GM12878 (cell line): Measurements from ENCODE around the gene CLASRP. TPM values are rescaled to one million over a fixed set of nuclear protein-coding genes. Genes with fewer than 3 reads are reported as not detected.

Experiments used
- ASH2L ChIP-seq: fragments of 300-600, 200-600 bp; sonication (generic); IDR thresholded peaks from 2 replicates; pipeline ENCODE4 v1.6.1; 2017; ENCODE audit warnings: low read depth, mild to moderate bottlenecking, borderline replicate concordance
- CBX3 ChIP-seq: fragments of 200-600 bp; sonication (generic); IDR thresholded peaks from 2 replicates; pipeline ENCODE4 v1.6.1; 2016; ENCODE audit warnings: low read depth, borderline replicate concordance
- CREB1 ChIP-seq: IDR thresholded peaks from 2 replicates; pipeline ENCODE4 v1.6.1; 2012; ENCODE audit warnings: low read depth, mild to moderate bottlenecking, inconsistent platforms
- FOXK2 ChIP-seq: fragments of 450-650 bp; IDR thresholded peaks from 2 replicates; pipeline ENCODE4 v1.6.1; 2017; ENCODE audit warnings: mild to moderate bottlenecking, moderate library complexity
- FOXM1 ChIP-seq: IDR thresholded peaks from 2 replicates; pipeline ENCODE4 v1.6.1; 2012; ENCODE audit warnings: low read depth, mild to moderate bottlenecking, inconsistent platforms, low read length, moderate library complexity
- JUNB ChIP-seq: IDR thresholded peaks from 2 replicates; pipeline ENCODE4 v1.6.1; 2016; ENCODE audit warnings: antibody characterized with exemption, mild to moderate bottlenecking
- LARP7 ChIP-seq: fragments of 450-650 bp; IDR thresholded peaks from 2 replicates; pipeline ENCODE4 v1.6.1; 2017; ENCODE audit warnings: mild to moderate bottlenecking
- MYC ChIP-seq: IDR thresholded peaks from 2 replicates; pipeline ENCODE4 v1.6.1; 2011; ENCODE audit warnings: mild to moderate bottlenecking, low read length, moderate library complexity, inconsistent platforms; ENCODE audit not compliant: insufficient read depth, insufficient replicate concordance, insufficient read length, severe bottlenecking
- NFYA ChIP-seq: IDR thresholded peaks from 2 replicates; pipeline ENCODE4 v1.6.1; 2011; ENCODE audit warnings: low read depth, mild to moderate bottlenecking, low read length, improper control_type of control experiment, borderline replicate concordance
- NR2C1 ChIP-seq: fragments of 450-650 bp; IDR thresholded peaks from 2 replicates; pipeline ENCODE4 v1.6.1; 2017; ENCODE audit warnings: antibody characterized with exemption, mild to moderate bottlenecking, moderate library complexity
- PAX8 ChIP-seq: fragments of 450-650 bp; IDR thresholded peaks from 2 replicates; pipeline ENCODE4 v1.6.1; 2017; ENCODE audit warnings: mild to moderate bottlenecking, moderate library complexity
- PML ChIP-seq: IDR thresholded peaks from 2 replicates; pipeline ENCODE4 v1.6.1; 2012; ENCODE audit warnings: low read length, inconsistent platforms
- POLR2AphosphoS5 ChIP-seq: IDR thresholded peaks from 2 replicates; pipeline ENCODE4 v1.6.1; 2011; ENCODE audit warnings: mild to moderate bottlenecking, low read length, inconsistent platforms
- RAD21 ChIP-seq: IDR thresholded peaks from 2 replicates; pipeline ENCODE4 v1.6.1; 2011; ENCODE audit warnings: mild to moderate bottlenecking, low read depth, low read length, moderate library complexity; ENCODE audit not compliant: insufficient read depth
- SP1 ChIP-seq: IDR thresholded peaks from one replicate; pipeline ENCODE4 v1.6.1; 2011; ENCODE audit warnings: low read depth, low read length
- SREBF2 ChIP-seq: IDR thresholded peaks from 2 replicates; pipeline ENCODE4 v1.6.1; 2012; ENCODE audit warnings: mild to moderate bottlenecking, low read length
- ZNF217 ChIP-seq: fragments of 450-650 bp; IDR thresholded peaks from 2 replicates; pipeline ENCODE4 v1.6.1; 2017; ENCODE audit warnings: antibody characterized with exemption, mild to moderate bottlenecking
- ZNF24 ChIP-seq: fragments of 450-650 bp; IDR thresholded peaks from 2 replicates; pipeline ENCODE4 v1.6.1; 2017; ENCODE audit warnings: antibody characterized with exemption, mild to moderate bottlenecking
- ZSCAN29 ChIP-seq: fragments of 450-650 bp; IDR thresholded peaks from 2 replicates; pipeline ENCODE4 v1.6.1; 2017; ENCODE audit warnings: mild to moderate bottlenecking, moderate library complexity
- polyA plus RNA-seq, 11 experiments: library from polyadenylated mRNA; depleted of rRNA in 4 of 11; unstranded in 6 of 11; stranded (reverse) in 5 of 11; fragments of >200 nt; fragmentation: Nextera tagmentation in 4 of 11; fragmentation: Illumina TruSeq in 1 of 11; extraction: Ambion mirVana in 4 of 11; extraction: Trizol in 1 of 11; gene quantifications; 1 replicate in 1 of 11; 2 replicates in 10 of 11; pipeline versions ENCODE4 v1.2.1 to v1.2.3, GENCODE V29; 2011 to 2016; ENCODE audit warnings: inconsistent platforms in 2 of 11, missing spikeins in 2 of 11, low read depth in 1 of 11
- total RNA-seq, 4 experiments: library from RNA; depleted of rRNA in 3 of 4; stranded (reverse); fragments of >200 nt in 3 of 4; fragmentation: Illumina TruSeq in 1 of 4; extraction: Trizol in 1 of 4; gene quantifications; 2 replicates each; pipeline versions ENCODE4 v1.2.1 to v1.2.3, GENCODE V29; 2013 to 2021
- TF ChIP-seq, protein P1 (sequence below): fragments of 450-650 bp; IDR thresholded peaks from 2 replicates; pipeline ENCODE4 v1.6.1; 2016; ENCODE audit warnings: mild to moderate bottlenecking, moderate library complexity, borderline replicate concordance
- TF ChIP-seq, protein P2 (sequence below): fragments of 450-650 bp; IDR thresholded peaks from 2 replicates; pipeline ENCODE4 v1.6.1; 2016; ENCODE audit warnings: mild to moderate bottlenecking
- TF ChIP-seq, protein P3 (sequence below): fragments of 450-650 bp; formaldehyde crosslinking; IDR thresholded peaks from 2 replicates; pipeline ENCODE4 v1.4.0; 2022; ENCODE audit warnings: mild to moderate bottlenecking, moderate library complexity

CLASRP gene
- total and polyA plus RNA-seq, 10 of the 15 experiments (the other 5 are each of a cell fraction or from before 2014, with no cell fraction given) = 0.68 to 75.8 (median 30.2) TPM

DNA sequence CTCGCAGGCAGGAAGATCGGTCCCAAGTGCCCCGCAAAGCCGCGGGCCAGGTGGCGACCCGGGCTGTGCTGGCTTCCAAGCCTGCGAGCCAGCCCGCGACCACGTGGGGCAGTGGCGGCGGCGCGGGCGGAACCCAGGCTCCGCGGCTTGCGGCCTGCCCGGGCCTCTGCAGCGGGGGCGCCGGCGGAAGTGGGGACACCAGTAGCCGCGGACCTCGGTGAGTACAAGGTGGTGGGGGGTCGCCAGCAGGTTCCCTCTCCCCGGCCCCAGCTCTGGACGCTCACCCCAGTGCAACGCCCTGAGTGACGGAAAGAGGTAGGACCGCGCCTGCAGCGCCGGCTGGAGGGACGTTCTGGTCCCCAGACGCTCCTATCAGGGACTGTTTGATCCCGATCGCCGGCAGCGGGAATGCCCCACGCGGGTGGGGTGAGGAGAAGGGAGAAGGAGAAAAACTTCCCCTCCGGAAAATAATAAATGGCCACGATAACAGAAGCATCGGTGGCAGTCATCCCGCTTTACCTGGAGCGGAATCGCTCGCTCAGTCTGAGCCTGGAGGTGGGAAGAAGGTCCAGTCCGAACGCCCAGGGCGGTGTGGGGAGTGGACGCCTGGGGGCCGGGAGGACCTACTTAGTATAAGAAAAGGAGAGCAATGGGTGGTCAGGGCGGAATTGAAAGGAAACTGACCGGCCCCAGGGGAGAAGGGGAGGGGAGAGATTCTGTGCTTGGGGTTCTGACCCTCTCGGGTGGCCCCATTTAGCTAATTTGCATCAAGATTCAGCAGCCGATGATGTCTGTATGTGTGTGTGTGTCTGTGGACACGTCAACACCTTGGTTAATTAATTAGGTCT lies 40.4 kb downstream of the CLASRP start, which contains the start of gene GEMIN7 (continued):
- TF ChIP-seq NFYA (no peak), JUNB (no peak), RAD21 (no peak), SP1 (peak; percentile 52), ZSCAN29 (peak; percentile 82), FOXK2 (no peak), PAX8 (no peak), LARP7 (peak; percentile 99), FOXM1 (no peak), ZNF24 (peak; percentile 76), ASH2L (peak; percentile 80; the same call in 1 of the 2 replicates), MYC (peak; percentile 99), CBX3 (no peak), NR2C1 (peak; percentile 78), PML (peak; percentile 94), POLR2AphosphoS5 (peak; percentile 46), SREBF2 (peak; percentile 45), ZNF217 (peak; percentile 77; the same call in 1 of the 2 replicates), CREB1 (peak; percentile 66)
- TF ChIP-seq, protein P1, sequence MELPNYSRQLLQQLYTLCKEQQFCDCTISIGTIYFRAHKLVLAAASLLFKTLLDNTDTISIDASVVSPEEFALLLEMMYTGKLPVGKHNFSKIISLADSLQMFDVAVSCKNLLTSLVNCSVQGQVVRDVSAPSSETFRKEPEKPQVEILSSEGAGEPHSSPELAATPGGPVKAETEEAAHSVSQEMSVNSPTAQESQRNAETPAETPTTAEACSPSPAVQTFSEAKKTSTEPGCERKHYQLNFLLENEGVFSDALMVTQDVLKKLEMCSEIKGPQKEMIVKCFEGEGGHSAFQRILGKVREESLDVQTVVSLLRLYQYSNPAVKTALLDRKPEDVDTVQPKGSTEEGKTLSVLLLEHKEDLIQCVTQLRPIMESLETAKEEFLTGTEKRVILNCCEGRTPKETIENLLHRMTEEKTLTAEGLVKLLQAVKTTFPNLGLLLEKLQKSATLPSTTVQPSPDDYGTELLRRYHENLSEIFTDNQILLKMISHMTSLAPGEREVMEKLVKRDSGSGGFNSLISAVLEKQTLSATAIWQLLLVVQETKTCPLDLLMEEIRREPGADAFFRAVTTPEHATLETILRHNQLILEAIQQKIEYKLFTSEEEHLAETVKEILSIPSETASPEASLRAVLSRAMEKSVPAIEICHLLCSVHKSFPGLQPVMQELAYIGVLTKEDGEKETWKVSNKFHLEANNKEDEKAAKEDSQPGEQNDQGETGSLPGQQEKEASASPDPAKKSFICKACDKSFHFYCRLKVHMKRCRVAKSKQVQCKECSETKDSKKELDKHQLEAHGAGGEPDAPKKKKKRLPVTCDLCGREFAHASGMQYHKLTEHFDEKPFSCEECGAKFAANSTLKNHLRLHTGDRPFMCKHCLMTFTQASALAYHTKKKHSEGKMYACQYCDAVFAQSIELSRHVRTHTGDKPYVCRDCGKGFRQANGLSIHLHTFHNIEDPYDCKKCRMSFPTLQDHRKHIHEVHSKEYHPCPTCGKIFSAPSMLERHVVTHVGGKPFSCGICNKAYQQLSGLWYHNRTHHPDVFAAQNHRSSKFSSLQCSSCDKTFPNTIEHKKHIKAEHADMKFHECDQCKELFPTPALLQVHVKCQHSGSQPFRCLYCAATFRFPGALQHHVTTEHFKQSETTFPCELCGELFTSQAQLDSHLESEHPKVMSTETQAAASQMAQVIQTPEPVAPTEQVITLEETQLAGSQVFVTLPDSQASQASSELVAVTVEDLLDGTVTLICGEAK = peak; percentile 94
- TF ChIP-seq, protein P2, sequence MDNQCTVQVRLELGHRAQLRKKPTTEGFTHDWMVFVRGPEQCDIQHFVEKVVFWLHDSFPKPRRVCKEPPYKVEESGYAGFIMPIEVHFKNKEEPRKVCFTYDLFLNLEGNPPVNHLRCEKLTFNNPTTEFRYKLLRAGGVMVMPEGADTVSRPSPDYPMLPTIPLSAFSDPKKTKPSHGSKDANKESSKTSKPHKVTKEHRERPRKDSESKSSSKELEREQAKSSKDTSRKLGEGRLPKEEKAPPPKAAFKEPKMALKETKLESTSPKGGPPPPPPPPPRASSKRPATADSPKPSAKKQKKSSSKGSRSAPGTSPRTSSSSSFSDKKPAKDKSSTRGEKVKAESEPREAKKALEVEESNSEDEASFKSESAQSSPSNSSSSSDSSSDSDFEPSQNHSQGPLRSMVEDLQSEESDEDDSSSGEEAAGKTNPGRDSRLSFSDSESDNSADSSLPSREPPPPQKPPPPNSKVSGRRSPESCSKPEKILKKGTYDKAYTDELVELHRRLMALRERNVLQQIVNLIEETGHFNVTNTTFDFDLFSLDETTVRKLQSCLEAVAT = peak; percentile 28; the same call in 1 of the 2 replicates
- TF ChIP-seq, protein P3, sequence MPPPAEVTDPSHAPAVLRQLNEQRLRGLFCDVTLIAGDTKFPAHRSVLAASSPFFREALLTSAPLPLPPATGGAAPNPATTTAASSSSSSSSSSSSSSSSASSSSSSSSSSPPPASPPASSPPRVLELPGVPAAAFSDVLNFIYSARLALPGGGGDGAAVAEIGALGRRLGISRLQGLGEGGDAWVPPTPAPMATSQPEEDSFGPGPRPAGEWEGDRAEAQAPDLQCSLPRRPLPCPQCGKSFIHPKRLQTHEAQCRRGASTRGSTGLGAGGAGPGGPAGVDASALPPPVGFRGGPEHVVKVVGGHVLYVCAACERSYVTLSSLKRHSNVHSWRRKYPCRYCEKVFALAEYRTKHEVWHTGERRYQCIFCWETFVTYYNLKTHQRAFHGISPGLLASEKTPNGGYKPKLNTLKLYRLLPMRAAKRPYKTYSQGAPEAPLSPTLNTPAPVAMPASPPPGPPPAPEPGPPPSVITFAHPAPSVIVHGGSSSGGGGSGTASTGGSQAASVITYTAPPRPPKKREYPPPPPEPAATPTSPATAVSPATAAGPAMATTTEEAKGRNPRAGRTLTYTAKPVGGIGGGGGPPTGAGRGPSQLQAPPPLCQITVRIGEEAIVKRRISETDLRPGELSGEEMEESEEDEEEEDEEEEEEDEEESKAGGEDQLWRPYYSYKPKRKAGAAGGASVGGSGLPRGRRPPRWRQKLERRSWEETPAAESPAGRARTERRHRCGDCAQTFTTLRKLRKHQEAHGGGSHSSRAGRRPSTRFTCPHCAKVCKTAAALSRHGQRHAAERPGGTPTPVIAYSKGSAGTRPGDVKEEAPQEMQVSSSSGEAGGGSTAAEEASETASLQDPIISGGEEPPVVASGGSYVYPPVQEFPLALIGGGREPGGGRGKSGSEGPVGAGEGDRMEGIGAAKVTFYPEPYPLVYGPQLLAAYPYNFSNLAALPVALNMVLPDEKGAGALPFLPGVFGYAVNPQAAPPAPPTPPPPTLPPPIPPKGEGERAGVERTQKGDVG = no peak
